HG03378 (cell line): ENCODE results near the gene CIB4.
"Not testable (repeated sequence)": the region's sequence is repeated elsewhere in the genome, so short reads cannot be mapped to it uniquely, and the experiment has no call there.

ENCODE experiments used
- ATAC-seq: cut with Tn5 transposase; IDR thresholded peaks from one replicate; pipeline ENCODE4 v1.9.1; 2021; ENCODE audit warnings: mild to moderate bottlenecking, moderate library complexity; ENCODE audit not compliant: unreplicated experiment

CIB4 gene

DNA sequence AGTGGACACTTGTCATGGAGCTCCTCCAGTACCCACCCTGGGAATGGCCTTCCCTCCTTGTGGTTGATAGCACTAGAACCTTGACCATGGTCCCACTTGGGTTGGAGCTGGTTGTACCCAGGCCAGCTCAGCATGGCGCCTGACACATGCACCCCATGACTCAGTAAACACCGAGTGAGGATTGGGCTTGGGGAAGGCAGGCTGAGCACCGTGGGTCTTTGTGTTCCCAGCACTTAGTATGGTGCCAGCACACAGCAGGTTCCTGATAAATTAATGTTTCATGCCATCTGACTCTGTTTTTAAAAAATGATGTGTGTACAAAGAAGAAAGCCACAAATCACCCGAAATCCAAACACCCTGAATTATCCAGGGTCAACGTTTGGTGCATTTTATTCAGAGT, 69.8 kb downstream of the CIB4 start:
- ATAC-seq, result no peak

DNA sequence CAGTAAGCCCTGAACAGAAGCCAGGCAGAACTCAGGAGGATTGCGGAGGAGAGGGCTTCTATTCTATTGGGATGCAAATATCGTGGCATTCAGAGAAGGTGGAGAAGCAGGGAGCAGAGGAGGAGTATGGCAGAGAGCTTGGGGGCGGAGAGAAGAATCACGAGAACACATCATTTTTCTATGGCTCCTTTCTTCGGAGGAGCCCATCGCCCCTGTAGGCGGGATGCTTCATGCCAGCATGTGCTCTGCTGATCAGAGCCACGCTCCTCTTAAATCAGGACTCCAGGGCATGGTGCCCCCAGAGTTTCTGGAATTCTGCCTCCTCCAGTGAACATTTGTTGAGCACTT, 71.1 kb downstream of the CIB4 start:
- no peak for ATAC-seq

DNA sequence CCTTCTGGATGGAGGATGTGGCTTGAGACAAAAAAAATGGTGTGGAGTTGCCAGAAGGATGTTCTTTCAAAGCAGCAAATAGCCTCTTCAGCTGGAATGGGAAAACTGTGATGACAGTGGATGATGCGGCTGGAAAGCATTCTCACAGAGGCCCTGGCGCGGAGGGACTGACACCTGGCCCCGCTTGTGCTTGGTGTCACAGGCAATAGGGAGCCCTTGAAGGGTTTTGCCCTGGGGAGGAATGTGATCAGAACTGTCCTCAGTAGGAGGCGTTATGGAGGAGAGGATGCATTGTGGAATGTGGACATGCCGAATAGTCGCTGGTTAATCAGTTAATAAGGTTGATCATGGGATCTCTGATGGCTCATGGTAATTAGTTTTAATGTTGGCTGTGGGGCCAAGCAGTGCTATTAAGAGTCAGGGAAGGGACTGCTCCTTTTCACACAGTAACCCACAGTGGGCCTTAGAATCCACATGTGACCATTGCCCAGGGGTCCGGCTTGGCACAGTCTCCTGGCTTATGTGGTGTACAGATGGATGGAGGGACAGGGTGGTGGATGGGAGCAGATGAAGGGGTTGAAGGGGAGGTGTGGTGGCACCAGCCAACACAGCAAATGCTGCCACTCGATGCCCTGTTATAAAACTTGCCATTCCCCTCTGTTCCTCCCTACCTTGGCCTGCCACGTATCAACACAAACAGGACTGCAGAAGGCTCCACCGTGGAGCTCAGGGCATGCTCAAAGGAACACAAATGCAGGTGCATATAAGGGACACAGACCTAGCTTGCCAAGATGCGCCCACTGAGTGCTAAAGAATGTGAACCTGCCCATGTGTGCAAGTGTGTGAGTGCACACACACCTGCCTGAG, 71.7 kb downstream of the CIB4 start:
- ATAC-seq, result no peak

DNA sequence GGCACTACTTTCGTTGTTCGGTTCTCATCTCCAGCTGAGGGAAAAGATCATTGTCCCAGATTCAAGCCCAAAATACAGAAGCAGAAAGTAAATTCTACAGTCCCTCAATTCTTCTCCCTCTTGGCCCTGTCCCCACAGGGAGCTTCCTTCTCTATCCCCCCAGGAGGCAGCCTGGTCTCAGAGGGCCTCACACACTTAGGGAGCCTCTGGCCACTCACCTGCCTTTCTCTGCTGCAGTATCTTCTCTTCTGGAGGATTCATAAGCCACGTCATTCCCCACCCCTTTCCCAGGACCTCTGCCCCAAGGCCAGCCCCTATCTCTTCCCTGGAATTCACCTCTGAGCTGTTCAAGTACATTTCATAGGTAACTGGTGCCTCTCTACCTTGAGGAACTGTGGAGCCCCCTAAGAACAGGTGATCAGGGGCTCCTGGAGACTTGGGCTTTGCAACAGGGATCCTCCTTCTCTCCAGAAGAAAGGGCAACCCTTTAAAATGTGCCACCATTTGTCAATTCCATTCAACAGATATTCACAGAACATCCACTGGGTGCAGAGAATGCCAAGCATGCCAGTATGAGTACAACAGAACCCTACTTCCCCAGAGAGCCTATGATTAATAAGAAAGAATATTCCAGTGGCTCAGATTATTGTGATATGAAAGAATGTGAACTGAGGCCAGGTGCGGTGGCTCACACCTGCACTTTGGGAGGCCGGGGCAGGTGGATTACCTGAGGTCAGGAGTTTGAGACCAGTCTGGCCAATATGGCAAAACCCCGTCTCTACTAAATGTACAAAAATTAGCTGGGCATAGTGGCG, 72.9 kb downstream of the CIB4 start:
- ATAC-seq, result no peak

DNA sequence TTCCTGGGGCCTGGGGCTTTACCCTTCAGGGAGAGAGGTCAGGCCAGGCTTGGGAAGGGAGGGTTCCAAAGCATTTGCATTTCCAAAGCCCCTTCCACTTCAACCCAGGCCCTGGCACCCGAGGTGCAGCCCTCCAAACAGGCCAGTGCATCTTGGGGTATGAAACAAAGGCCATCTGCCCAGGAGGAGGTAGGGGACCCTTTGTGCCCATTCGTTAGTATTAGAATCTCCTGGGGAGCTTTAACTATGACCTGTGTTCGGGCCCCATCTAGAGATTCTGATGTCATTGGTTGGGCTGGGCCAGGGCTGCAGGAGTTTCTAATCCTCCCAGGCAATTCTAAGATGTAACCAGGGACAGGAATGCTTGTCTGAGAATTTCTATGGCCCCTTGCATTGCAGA, 73.6 kb downstream of the CIB4 start:
- ATAC-seq, result no peak

DNA sequence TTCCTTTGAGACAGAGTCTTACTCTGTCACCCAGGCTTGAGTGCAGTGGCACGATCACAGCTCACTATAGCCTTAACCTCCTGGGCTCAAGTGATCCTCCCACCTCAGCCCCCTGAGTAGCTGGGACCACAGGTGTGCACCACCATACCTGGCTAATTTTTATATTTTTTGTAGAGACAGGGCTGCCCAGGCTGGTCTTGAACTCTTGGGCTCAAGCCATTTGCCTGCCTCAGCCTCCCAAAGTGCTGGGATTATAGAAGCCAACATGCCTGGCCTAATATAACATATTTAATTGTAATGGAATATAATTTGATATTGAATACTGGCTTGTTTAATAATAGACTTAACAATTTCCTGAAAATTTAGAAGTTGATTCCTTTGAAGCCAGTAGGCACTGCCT, 74.4 kb downstream of the CIB4 start:
- ATAC-seq, result not testable (repeated sequence)

DNA sequence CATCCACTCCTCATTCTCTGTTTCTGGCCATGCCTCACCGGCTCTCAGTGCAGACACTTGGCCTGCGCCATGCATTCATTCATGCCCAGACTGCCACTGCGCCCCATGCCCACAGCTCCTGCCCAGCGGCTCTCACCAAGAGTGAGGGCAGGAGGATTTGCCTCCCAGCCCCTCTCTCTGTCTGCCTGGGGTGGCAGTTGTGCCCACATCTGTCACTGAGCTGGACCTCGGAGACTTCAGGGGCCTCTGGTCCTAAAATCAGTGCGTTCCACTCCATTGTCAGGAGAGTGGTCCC, 75.1 kb downstream of the CIB4 start:
- ATAC-seq, result no peak

DNA sequence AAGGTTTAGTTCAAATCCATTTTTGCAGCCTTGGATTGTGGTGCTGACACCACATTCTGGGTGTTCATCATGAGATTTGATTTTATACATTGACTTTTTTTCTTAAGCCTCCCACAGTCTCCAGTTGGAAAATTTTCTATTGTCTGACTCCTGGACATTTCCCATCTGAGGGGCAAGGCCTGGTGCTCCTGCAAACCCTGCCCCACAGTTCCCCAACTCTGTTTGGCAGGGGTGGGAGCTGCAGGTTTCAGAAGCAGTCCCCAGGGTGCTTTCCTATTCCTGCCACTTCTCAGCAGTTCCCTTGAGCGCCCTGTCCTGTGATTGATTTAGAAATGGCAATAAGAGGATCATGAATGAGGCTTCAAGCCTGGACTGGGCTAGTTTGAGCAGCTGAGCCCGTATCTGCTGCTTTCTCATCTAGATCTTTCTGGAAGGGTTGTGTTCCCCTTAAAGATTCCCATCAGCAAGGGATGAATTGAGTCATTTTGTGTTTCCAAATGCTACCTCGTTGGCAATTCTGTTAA, 77.0 kb downstream of the CIB4 start:
- ATAC-seq, result no peak

DNA sequence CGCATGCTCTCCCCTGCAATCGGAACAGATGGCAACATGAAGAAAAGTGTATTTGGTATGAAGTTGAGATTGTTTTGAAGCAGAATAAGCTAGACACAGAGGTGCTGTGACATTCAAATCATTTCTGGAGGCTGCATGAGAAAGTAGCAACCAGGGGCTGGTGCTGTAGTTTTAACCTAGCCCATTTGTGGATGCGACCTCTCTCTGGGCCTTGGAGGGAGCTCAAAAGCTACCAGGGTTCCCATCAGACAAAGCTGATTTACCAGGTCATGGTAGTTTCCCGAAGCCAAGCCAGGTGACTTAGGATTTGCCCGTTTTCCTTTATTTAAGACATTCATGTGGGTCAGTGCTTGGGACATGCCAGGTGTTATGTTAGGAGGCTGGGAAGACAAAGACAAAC, 77.5 kb downstream of the CIB4 start:
- ATAC-seq, result no peak

DNA sequence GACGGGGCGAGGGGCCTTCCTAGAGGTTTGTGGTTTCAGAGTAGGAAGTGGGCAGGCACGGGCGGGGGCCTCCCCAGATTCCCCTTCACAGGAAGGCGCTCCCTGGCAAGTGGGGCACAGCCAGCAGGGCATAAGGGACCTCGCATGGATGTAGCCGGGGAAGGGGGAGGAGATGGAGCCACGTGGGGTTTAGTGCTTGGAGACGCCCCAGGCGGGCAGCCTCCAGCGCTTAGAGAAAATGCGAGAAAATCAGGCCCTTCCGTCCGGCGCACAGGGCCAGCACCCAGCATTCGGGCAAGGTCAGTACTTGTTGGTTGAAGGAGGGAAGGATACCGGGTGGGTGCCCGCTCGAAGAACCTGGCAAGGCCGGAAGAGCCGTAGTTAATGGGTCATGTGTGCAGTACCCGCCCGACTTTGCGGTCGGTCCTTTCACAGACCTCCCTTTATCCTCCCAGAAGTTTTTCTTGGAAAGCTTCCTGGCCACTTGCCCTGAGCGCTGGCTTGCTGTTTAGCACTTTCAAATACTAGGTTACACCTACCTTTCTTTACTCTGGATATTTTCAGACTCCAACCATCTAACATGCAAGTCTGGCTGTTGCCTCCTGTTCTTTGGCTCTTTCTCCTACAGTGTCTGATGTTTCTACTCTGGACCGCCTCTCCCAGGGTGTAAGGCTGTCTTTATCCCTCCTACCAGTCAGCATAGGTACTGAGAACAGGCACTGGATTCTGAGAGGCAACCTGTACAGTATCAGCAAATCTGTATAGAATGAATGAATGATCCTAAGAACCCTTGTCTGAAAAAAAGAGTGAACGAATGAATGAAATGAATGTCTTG, 78.1 kb downstream of the CIB4 start:
- no peak for ATAC-seq

DNA sequence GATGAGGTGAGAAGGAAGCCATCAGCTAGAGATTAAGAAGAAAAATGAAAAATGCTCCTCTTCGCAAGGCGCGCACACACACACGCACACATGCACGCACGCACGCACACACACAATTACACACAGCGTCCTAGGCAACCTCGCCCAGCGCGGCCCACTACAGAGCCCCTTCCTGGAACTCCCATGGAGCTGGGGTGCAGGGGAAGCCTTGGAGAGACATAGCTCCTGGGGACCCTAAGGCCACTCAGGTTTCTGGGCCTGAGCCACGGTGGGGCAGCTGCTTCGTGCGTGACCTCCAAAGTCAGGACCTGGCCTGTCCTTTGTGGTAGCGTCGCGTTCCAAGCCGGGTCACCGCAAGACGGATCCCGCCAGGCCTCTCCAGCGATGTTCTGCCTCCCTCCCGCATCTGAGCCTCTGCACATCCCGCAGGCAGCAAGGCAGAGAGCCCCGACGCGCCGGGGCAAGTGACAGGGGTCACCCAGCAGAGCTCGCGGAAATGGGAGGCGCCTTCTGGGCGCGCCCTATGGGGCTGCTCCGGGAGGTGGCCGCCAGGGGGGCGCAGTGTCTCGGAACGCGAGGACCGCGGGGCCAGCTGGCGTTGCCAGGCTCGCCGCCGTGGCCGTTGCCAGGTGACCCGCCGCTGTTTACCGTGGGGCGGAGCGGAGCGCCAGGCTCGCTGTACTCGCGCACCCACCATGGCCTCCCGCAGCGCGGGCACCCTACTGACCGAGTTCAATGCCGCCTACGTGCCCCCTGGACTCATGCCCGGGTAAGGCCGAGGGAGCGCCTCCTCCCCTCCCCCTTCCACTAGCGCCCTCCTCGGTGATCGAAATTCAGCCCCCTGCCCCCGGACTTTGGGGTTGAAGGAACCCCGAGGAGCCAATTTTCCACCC, 79.0 kb downstream of the CIB4 start:
- no peak for ATAC-seq

DNA sequence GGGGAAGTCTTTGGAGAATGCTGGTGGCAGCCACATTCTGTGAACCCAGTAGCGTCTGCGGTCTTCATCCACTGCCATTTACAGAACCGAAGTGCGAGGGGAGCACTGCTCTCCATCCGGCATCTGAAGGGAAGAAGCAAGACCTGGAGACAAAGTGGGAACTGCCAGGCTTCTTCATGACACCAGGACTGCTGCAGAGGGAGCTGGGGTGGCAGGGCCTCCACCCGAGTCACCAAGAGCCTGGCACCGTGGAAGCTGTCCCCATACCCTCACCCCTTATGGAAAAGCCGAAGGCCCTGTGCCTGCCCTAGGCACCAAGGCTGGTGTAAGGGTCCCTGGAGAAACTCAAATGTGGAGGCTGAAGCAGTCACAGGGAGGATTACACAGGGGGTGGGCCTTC, 79.8 kb downstream of the CIB4 start:
- ATAC-seq, result no peak

DNA sequence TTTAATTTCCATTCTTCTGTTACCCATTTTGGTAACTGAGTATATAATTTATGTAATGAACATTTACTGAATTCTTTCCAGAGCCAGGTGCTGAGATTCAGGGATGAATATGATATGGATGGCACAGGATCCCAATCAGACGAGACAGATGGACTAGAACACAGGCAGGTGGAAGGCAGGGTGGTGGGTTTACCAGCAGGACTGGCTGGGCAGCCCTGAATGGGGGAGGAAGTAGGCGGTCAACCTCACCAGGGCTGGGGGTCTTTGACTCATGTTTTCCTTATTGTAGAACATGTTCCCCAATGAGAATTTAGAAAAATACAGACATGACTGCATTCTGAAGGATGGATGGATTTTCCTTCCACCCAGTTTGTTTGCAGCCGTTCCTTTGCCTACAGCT, 80.3 kb downstream of the CIB4 start:
- no peak for ATAC-seq

DNA sequence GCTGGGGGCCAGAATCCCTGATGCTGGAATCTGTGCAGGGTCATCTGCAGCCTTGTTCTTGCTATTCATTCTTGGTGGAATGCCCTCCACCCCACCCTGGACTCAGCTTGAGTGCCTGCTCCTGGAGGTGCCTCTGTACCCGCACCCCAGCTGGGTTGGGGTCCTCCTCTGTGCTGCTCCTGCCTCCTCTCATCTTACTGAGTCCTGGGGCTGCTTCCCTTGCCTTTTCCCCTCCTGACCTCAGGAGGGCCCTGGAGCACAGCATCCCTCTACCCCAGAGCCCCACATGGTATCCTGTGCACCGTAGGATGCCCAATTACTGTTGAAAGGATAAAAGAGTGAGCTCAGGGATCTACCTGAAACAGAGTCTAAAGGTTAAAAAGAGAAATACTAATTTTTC, 81.6 kb downstream of the CIB4 start:
- ATAC-seq, result no peak

DNA sequence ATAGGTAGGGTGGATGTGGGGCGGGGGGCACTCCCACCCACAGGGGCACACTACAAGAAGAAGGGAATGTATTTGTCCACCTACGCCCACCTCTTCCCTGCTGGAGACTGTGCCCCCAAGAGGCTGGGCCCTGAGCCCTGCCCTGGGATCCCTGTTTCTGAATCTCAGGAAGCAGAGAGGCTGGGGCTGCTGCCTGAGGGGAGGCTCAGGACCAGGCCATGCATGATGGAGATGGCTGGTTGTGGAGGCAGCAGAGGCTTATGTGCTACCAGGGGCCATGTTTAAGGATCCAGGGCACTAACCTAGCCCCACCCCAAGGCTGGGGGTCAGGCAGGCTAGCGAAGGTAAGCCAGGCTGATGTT, 82.1 kb downstream of the CIB4 start:
- ATAC-seq, result no peak

DNA sequence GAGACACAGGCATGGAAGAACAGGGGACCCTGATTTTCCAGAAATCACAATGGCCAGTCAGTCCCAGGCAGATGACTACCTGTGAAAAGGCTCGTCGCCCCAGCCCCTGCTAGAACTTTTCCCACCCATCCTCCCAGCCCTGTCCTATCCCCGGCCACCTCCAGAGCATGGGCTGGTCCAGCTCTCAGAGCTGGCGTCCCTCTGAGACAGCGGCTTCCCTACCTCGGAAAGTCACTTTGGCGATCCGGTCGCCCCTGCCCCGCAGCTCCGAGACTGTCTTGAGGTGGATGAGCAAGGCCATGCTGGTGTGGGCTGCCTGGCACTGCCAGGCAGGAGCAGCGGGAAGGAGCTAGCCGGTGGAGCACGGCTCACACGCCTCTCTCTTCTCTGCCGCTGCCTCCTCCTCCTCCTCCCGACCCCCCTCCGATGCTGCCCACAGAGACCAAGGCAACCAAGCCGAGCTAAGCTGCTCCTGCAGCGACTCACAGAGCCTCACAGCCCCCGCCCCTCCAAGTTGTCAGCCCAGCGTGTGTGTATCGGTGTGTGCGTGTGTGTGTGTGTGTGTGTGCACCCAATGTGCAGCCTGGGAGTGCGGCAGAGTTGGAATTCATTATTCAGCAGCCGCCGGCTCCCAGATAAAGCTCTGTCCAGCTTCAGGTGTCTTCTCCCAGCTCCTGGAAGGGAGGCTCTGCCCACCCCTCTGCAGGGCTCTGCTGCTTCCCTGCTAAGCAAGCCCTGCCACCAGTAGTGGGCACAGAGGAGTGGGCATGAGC, 82.7 kb downstream of the CIB4 start:
- no peak for ATAC-seq

DNA sequence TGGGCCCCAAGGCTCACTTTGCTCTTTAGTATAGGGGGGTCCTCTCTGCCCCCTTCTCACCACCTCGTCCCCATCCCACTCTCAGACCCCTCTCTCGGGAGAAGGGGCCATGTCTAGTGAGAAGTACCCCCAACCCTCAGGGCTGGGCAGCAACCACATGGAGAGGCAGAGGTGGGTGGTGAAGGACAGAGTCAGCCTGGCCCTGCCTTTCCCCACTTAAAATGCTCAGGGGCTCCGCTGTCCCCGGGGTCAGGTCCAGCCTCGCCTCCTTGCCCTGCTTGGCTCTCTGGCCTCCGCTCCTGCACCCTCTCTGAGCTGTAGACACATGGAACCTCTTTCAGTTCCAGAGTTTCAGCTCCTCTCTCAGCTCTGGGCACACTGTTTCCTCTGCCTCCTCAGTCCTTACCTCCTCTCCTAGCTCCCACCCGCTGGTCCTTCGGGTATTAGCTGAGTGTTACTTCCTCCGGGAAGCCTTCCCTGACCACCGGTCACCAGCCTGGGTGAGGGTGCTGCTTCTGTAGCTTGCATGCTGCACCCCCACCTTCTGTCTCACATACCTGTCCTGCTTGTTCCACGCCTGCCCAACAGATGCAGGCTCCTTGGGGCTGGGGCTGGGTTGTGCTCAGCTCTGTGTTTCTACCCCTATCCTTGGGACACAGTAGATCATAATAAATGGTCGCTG, 83.8 kb downstream of the CIB4 start:
- ATAC-seq, result no peak

DNA sequence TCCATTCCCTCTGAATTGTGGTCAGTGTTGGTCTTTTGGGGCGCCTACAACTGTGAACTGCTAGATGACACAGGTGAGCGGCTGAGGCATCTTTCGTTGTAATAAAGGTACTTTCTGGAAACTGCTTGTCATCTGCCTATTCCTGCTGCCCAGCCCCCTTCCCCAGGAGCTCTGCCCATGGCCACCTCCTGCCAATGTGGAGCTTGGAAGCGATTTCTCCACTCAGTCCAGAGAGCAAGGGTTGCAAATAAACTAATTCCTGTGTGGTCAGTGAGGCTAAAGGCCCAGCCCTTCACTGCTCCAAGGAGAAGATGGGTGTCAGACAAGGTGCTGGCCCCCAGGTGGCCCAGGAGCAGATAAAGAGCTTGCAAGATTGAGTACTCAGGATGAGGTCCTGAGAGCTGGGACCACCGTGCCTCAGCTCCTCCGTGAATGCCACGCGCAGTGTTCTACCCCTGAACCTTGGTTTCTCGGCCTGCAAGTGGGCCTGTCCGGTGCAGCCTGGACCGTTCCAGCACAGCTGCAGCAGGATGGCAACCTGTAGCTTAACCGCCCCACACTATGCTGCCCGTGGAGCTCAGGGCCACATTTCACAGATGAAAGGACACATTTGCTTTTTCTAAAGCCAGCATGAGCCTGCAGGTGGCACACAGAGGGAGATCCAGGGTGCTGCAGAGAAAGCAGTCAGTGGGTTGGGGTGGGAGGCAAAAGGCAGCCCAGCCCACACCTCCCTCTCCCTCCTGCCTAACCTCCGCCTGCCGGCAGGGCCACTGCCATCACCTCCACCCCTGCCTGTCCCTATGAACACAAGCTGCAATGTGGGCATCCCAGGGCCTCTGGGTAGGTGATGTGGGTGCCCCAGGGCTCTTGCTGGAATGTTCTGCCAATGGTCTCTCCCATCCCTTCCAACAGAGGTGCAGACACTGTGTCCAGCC, 84.6 kb downstream of the CIB4 start:
- no peak for ATAC-seq
